Fibroblast of upper back skin (primary cell): Measurements from ENCODE around the gene ABR.

ENCODE experiments used
- DNase-seq: peaks from one replicate; pipeline ENCODE4 v3.0.0-alpha.2; 2013

ABR gene

DNA sequence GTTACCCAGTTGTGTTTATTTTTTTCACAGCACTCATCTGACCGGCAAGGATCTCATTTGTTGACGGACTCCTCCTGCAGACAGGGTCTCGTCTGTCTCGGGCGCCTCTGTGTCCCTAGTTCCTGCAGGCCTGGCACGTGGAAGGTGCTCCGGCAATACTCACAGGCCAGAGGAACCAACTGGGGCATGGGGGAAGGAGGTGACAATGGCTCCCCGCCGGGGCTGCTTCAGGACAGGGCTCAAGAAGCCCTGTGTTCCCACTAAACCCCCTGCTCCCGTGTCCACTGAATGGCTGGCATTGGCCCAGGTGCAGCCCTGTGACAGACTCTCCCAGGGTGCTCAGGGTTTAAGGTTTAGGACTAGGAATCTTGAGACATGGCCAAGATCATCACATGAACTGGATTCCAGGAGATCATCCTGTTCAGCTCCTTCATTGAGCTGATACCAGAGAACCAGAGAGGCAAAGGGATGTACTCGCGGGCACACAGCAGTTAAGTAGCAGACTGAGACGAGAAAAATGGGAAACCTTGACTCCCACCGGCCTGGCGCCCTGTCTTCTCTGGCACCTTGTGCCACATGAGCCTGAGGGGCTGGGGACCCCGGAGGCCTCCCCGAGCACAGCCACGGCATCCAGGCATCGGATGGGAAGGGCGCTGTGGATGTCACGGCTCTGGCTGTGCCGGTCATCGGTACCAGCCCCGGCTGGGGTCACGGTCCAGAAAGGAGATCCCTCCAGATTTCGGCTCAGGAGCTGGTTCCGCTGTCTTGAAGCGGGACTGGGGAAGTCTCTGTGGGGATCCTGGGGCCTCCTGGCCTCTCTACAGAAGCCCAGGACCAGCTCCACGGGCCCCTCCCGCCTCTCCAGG lies 153.8 kb downstream of the ABR start:
- no peak for DNase-seq

DNA sequence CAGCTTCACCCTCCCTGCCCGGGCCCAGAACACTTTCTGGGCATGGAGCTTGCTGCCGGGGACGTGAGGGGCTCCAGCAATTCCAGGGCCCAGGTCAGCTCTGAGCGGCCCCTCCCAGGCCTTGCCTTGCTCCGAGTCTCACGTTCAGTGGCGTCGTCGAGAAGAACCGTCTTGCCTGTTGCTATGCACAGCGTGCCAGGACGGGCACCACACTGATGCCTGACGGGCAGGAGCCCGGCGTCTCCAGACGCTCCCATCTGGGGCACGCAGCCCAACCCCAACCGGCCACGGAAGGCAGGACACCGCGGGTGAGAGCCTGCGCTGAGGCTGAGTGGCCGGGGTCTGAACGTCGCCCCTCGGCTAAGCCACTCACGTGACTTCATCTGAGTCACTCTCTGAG lies 155.7 kb downstream of the ABR start:
- DNase-seq, result no peak

DNA sequence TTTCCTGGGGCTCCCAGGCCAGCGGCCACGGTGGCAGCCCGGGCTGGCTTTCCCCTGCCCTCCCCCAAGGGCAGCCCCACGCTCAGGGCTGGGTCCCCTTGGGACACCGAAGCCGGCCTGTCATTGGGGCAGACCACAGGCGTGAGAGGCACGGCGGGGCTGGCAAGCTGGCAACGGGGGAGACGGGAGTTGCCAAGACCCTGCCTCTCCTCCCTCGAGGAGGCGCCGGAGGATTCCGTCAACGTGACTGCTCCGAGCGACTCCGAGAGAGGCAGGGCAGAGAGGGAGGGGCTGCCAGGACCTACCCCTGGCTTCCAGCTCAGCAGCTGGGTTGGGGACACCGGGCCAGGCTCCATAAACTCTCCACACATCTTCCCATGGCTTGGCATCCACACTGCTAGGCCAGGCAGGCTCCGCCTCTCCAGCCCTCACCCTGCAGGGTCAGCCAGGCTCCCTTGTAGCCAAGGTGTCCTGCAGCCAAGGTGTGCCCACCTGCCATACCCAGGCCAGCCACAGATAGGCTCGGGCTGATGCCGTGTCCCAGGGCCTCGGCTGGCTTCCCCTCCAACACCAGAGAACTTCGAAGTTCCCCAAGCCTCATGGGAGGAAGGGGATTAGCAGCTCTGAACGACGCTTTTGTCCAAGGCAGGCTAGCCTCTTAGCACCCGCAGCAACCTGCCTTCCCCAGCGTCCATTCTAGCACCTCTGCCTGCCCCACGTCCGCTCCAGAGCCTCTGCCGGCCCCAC lies 157.3 kb downstream of the ABR start:
- DNase-seq, result no peak

DNA sequence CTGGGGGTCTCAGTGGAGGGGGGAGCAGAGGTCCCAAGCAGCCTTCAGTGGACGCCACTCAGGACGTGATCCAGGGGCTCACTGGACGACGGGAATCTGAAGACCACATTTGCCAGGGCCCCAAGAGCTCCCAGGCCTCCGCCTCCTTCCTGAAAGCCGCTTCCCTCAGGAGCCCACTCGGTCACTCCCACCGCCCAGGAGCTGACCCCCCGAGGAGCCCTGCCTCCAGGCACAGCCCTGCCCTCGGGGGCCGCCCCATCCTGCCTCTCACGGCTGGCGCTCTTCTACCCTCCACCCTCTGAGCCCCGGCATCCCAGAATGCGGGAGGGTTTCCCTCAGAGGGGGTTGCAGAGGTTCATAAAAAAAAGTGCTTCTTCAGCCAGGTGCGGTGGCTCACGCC lies 158.6 kb downstream of the ABR start:
- DNase-seq, result no peak

DNA sequence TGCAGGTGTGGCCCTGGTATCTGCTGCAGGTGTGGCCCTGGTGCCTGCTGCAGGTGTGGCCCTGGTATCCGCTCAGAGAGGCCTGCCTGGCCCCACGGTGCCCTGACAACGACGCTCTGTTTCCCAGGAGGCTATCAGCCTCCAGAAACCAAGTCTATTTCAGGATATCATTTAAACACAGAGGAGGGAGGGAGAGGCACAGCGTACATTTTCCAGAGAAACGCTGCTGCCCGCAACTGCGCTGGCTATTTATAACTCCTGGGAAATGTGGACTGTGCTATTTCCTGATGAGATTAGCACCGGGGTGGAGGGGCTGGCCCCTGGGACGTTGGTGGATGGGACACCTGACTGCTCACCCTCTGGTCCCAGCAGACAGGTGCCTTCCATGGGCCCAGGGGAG lies 160.3 kb downstream of the ABR start:
- no peak for DNase-seq

DNA sequence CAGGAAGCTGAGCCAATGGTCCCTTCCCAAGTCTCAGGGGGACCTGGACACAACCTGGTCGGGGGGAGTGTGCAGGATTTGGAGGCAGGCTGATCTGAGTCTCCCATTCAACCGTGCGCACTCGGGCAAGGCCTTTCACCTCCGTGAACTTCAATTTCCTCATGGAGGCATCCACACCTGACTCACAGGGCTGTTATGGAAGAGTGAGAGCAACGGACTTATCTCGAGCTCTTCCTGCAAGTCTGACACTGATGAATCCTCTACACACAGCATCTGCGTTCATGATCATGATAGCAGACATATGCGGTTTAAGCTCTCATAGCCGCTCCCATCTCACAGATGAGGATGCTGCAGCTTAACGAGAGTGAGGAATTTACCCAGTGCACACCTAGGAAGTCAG lies 161.2 kb downstream of the ABR start:
- no peak for DNase-seq

DNA sequence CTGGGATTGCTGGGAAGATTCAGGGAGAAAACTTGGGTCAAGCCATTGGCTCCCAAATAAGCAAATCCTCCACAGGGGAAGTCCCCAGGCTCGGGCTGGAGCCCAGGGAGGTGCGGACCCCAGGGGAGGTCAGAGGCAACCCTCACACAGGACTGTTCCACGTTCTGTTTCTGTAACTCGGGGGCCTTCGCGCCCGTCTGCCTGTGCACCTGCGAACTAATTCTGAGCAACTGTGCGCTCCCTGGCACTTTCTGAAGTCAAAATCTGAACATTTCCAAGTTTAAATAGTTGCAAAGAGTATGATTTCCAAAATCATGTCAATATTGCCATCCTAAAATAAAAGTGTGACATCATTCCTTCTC lies 166.1 kb downstream of the ABR start:
- DNase-seq, result no peak

DNA sequence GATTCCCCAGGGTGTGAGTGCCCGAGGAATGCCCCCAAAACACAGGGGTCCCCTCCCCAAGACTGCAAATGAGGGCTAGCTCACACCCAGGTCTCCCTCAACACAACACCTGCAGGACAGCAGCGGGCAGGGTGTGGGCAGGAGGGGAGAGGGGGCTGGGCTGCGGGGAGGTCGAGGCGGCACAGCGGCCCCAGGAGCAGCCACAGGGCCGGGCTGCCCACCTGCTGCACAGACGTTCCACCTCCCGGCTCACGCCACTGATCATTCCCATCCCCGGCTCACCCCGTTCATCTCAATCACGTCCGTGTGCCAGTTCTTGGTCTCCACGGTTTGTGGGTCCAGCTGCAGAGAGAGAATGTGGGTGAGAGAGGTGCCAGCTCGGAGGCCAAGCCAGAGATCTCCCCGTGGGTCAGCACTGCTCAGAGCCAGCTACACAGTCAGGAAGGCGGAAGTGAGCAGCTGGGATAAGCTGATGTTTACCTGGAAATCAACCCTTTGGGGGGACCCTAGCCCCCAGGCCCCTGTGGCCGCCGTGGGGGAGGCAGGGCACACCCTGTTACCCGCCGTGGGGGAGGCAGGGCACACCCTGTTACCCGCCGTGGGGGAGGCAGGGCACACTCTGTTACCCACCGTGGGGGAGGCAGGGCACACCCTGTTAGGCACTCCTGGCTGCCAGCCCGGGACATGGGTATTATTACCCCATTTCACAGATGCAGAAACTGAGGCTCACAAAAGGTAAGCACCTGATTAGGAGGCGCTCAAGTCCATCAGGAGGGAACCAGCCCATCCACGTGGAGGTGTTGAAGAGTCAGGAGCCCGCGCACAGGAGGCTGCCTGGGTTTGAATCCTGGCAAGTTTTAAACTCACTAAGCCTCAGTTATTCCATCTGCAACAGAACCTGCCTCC lies 166.7 kb downstream of the ABR start:
- DNase-seq, result no peak

DNA sequence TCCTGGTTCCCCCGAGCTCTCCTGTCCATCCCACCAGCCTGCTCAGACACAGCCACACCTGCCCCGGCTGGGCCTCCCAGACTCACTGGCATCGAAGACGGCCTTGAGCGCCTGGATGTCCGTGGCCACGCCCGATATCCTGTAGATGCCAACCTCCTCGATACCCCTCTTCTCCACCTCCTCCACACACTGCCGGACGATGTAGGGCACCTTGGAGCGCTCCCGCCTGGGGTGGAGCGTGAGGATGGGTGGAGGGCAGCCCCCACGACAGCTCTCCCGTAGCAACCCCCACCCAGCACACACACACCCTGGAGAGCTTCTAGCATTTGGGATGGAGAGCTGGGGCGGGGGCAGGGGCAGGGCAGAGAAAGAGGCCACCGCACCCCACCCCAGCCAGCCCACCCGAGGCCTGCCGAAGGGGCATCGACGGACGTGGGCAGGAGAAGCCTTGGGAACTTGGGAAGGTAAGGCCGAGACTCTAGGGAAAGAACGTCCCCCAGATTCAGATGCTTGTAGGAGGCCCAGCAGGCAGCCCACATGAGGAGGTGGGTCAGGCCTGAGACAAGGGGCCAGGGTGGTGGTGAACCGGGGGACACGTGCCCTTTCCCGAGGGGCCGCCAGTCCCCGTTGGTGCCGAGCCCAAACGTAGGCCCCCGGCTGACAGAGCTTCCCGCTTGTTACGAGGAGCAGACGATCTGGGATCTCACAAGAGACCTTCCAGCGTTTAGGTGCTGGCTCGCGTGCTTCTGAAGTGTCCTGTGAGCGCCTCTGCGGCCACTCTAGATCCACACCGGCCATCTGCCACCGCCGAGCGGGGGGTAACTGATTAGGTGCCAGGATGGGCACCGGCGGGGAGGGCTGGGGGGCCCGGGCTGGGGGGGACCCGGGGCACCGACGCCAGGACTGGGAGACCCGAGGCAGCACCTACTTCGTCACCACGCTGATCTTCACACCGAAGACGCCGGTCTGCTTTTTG lies 167.7 kb downstream of the ABR start:
- DNase-seq, result no peak

DNA sequence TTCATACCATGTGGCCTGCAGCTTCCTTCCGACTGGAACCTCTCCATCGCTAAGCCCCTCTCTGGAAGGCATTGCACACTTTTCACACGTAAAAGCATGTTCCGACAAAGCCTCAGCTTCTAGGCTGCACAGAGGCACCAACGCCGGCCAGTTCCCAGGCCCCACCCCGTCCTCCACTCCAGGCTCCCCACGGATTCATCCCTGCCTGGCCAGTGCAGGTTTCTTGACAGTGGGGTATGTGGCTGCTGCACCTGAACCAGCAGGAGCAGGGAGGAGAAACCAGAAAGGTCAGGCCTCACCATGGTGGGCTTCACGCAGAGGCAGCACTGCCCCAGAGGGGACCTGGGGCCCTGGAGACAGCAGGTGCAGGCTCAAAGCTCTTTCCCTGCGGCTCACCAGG lies 168.6 kb downstream of the ABR start:
- no peak for DNase-seq

DNA sequence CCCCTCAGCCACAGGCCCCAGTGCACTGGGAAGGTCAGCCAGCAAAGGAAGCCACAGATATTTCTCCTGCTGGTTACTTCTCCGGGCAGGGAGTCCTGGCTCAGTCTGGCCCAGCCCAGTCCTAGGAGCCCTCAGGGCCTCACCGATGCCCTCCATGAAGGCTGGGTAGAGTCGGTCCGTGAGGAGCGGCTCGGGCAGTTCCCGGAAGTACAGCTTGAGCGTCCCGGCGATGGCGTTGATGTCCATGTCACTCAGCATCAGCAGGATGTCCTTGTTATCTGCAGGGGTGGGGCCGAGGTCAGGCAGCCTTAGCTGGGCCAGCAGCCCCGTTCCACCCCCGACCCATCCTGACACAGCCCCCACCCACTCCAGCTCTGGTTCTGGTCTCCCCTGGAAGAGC lies 169.2 kb downstream of the ABR start:
- DNase-seq, result no peak

DNA sequence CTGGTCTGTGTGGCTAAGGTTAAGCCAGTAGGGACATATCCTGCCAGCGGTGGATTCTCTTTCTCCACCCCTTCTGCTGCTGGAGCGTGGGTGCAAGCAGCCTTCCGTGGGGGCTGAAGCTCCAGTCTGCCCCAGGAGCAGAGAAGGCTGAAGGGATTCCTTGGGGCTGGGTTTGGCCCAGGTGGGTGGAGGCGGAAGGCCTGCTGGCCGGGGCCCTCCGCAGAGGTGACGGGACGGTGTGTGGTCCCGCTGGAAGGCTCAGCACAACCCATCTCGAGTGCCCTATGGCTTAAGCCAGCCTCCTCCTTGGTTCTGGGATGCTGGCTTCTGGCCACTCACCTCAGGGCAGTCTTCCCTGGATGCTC lies 169.7 kb downstream of the ABR start:
- no peak for DNase-seq

DNA sequence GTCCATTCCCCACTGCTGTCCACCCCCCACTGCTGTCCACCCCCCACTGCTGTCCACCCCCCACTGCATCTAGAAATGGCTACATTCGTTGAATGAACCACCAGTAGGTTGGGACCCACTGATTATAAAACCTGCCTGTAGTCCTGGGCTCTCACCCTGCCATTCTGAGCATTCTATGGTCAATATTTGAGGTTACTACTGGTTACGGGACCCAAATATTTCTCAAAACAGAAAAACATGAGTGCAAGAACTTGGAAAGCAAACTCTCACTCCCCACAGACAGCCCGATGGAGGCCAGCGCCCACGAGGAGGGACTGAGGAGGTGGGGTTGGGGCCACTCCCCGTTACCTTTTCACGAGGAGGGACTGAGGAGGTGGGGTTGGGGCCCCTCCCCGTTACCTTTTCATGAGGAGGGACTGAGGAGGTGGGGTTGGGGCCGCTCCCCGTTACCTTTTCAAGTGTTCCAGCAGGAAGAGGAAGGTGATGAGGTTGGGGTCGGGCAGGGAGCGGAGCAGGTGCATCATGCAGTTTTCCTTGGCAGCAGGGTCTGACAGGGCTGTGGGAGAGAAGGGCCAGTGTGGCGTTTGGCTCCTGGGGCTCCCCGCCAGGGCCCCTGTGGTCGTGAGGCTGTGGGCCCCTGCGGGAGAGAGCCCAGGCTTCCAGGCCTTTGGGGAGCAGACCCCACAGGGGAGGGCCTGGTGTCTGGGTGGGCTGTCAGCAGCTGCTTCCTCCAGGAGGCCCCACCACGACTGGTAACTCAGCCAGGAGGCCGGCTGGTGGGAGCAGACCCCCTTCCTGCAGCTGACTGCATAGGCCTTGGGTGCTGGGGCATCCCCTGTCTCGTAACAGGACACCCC lies 170.3 kb downstream of the ABR start:
- no peak for DNase-seq

DNA sequence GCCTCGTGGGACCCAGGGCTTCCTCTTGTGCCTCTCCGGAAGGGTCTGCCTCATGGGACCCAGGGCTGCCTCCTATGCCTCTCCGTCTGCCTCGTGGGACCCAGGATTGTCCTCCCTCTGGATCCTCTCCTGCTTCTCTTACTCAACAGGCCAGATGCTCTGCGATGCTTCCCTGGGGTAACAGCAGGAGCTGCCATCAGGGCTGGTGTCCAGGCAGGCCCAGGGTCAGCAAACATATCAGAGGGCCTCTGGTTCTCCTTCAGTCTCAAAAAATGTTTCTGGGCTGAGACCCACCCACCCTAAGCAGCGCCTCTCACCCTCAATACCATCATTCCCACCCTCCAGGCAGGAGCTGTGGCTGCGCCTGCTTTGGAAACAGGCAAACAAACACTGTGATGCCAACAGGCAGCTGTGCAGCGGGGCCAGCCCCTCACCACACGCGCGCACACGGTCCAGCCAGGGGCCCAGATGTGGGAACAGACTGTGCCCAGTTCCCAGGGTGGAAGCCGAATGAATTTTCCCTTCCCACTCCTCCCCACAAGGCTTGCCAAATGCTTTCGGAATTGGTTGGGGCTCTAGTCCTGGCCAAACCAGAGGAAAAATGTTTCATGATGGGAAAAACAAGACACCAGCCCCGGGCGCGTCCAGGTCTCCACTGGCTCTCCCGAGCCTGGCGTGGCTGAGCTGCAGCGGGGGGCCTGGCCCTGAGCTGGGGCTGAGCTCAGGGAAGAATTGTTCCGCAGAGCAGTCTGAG lies 171.6 kb downstream of the ABR start:
- no peak for DNase-seq

DNA sequence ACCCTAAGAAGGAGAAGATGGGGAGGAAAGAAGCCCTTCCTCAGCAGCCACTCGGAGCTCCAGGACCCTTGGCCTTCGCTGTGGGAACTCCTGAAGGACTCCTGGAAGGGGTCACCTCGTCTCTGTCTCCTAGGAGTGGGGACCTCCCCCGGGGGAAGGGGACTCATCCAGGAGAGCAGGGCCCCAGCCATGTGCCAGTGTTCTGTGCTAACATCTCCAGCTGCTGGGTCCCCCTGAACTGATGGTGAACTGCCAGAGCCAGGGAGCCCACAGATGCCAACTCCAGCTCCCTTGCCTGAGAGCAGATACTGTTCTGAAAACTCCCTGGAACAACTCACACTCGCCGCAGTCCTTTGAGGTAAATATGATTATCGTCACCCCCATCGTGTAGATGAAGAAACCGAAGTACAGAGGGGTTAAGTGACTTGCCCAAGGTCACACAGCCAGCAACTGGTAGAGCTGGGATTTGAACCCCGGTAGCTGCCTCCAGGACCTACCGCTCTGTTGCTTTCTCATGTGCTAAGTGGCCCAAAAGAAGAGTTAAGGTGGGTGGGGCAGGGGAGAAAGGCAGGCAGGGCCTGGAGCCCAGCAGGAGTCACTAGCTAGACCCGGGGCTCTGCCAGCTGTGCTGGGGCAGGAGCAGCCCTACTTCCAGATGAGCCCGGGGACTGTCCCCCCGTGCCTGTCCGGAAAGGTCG lies 172.3 kb downstream of the ABR start:
- DNase-seq, result no peak

DNA sequence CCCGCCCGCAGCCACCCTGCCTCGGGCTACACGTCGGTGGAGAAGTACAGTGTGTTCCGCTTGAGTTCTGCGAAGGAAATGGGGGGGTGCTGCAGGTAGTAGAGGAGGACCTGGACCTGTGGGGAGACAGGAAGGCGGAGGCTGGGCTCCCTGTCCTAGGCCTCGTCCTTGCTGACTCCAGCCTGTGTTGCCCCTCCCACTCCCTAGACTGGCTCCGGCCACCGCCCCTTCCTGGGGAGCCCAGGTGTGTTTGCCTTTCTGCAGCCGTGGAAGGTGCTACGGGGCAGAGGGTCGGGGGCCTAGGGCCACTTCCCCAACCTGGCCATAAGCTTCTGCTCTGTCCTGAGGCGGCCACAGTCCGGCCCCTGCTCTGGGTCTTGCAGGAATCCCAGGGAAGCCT lies 173.7 kb downstream of the ABR start:
- DNase-seq, result no peak

DNA sequence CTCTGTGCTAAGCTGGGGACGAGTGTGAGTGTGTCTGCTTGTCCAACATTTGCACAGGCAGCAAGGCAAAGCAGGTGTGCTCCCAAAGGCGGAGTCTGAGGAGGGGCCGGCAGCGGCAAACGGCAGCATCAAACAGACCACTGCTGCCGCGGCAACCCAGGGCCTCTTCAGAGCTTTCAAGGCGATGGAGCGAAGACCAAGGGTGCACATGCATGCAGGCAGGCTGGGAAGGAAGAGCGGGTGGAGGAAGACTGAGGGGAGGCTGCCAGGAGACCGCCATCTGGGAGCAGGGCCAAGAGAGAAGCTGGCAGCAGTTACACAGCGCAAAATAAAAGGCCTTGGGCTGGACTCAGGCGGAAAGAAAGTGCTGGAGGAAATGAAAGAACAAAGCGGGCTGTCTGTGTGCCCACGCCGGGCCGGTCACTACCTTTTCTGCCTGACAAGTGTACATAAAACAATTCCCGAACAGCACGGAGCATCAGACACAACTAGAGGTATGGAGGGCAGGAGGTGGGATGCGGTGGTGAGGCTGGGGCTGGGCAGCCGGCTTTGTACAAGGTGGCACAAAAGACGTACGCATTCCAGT lies 174.3 kb downstream of the ABR start:
- peak; percentile 52 for DNase-seq

DNA sequence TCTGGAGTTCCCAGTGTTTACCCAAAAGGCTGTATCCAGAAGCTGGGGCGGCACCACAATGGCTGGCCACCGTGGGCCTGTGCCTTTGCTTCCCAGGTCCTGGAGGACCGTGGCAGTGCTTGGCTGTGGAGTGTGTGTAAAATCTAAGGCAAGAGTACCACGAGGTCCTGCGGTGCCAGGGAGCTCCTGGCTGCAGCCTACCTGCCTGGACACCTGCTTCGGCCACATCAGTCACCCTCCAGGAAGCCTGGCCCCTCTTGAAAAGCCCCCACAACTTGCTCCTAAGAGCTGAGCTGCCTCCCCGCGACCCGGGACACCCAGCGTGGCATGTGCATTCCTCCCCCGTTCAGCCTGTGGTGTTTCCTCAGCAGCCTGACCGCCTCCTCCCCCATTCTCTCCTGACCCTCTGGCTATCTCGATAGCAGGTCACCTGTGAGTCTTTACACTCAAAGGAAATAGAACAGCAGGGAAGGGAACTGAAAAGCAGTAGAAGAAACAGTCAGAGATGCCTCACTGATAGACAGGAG lies 174.9 kb downstream of the ABR start:
- DNase-seq, result no peak
